ENCODE measurements around the gene SVOP. TPM values are rescaled to one million over a fixed set of nuclear protein-coding genes. Genes with fewer than 3 reads are reported as not detected.

Gene SVOP
- total RNA-seq, 2 donors from 2014 or later: not detected

GRCh38 chr12:108916336-108916735 is 104.5 kb downstream of the SVOP start:
- TF ChIP-seq, protein P1, sequence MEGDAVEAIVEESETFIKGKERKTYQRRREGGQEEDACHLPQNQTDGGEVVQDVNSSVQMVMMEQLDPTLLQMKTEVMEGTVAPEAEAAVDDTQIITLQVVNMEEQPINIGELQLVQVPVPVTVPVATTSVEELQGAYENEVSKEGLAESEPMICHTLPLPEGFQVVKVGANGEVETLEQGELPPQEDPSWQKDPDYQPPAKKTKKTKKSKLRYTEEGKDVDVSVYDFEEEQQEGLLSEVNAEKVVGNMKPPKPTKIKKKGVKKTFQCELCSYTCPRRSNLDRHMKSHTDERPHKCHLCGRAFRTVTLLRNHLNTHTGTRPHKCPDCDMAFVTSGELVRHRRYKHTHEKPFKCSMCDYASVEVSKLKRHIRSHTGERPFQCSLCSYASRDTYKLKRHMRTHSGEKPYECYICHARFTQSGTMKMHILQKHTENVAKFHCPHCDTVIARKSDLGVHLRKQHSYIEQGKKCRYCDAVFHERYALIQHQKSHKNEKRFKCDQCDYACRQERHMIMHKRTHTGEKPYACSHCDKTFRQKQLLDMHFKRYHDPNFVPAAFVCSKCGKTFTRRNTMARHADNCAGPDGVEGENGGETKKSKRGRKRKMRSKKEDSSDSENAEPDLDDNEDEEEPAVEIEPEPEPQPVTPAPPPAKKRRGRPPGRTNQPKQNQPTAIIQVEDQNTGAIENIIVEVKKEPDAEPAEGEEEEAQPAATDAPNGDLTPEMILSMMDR (conservative IDR thresholded peaks at IDR 0.05): no peak
- no peak overlapping the region for H3K4me3 Mint-ChIP-seq

DNA sequence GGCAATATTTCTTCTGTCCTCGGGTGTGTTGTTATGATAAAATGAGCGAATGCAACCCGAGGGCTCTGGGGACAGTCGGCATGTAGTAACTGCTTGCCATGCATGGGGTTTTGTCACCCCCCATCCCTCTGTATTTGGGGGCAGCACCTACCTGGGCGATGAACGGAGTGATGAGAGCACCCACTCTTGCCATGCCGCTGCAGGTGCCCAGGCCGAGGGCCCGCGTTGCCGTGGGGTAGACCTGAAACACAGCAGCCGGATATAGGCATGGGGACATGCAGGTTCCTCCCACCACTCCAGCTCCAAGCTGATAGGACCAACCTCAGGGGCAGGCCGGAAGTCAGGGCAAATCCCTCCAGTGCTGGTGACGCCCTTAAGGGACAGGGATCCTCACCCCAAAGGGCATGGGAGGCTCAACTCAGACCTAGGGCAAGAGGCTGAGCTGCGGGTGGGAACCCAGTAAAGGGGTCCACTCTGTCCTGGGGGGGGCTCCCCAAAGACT is 105.2 kb downstream of the SVOP start:
- no peaks in the 10 kb centered on the region for H3K27me3 ChIP-seq (ENCODE audit: control insufficient read depth, insufficient read depth, low read length, poor library complexity, severe bottlenecking)
- Mint-ChIP-seq H3K4me3 (no peak overlapping the region), H3K4me1 (peaks cover 6% of the 10 kb centered on the region), H3K9me3 (peaks cover 4% of the 10 kb centered on the region), H3K27me3 (ENCODE audit: insufficient read depth) (no peaks in the 10 kb centered on the region), H3K27ac (no peak overlapping the region), H3K36me3 (ENCODE audit: low read depth) (no peaks in the 10 kb centered on the region)
- no peaks in the 10 kb centered on the region for H3K36me3 ChIP-seq (ENCODE audit: control insufficient read depth, insufficient read depth, low read length)
- H3K9me3 ChIP-seq (ENCODE audit: control insufficient read depth, low read length): no peaks in the 10 kb centered on the region
- WGBS, 2 experiments (ENCODE audit: insufficient coverage in 1 of 2, insufficient read length in 1 of 2): 94 to 100% methylated on average over 8 to 15 of the region's 15 CpGs
- H3K27ac ChIP-seq (ENCODE audit: low read depth, low read length): no peak overlapping the region
- H3K4me3 ChIP-seq (ENCODE audit: low read length): no peak overlapping the region
- H3K9ac ChIP-seq (ENCODE audit: extremely low read depth, low read length, poor library complexity, severe bottlenecking): no peak overlapping the region
- H3K4me1 ChIP-seq (ENCODE audit: control insufficient read depth, insufficient read depth, low read length): no peaks in the 10 kb centered on the region
- no peak for DNase-seq
- TF ChIP-seq, protein P1 (conservative IDR thresholded peaks at IDR 0.05): no peak

More at GRCh38 chr12:108916336-108916735, 104.5 kb downstream of the SVOP start:
- no peaks in the 10 kb centered on the region for H3K27me3 Mint-ChIP-seq (ENCODE audit: insufficient read depth)
- H3K4me1 Mint-ChIP-seq: peaks cover 6% of the 10 kb centered on the region
- H3K36me3 Mint-ChIP-seq (ENCODE audit: low read depth): no peaks in the 10 kb centered on the region
- Histone ChIP-seq H3K27me3 (ENCODE audit: control insufficient read depth, insufficient read depth, low read length, poor library complexity, severe bottlenecking) (peaks cover under 1% of the 10 kb centered on the region), H3K27ac (ENCODE audit: low read depth, low read length) (no peak overlapping the region), H3K4me3 (ENCODE audit: low read length) (no peak overlapping the region), H3K36me3 (ENCODE audit: control insufficient read depth, insufficient read depth, low read length) (no peaks in the 10 kb centered on the region), H3K9me3 (ENCODE audit: control insufficient read depth, low read length) (no peaks in the 10 kb centered on the region), H3K9ac (ENCODE audit: extremely low read depth, low read length, poor library complexity, severe bottlenecking) (no peak overlapping the region), H3K4me1 (ENCODE audit: control insufficient read depth, insufficient read depth, low read length) (no peaks in the 10 kb centered on the region)
- DNase-seq: no peak
- H3K9me3 Mint-ChIP-seq: peaks cover 4% of the 10 kb centered on the region
- 86% methylated on average over 5 of the region's 5 CpGs; no CpG with 5 or more reads in 1 of the 2 experiments for WGBS, 2 experiments (ENCODE audit: insufficient coverage in 1 of 2, insufficient read length in 1 of 2)
- H3K27ac Mint-ChIP-seq: no peak overlapping the region

GRCh38 chr12:108914121-108914531 is 106.7 kb downstream of the SVOP start:
- no peak overlapping the region for H3K4me3 ChIP-seq (ENCODE audit: low read length)
- no peaks in the 10 kb centered on the region for H3K27me3 ChIP-seq (ENCODE audit: control insufficient read depth, insufficient read depth, low read length, poor library complexity, severe bottlenecking)
- H3K4me1 ChIP-seq (ENCODE audit: control insufficient read depth, insufficient read depth, low read length): no peaks in the 10 kb centered on the region

More at GRCh38 chr12:108914121-108914531, 106.7 kb downstream of the SVOP start:
- TF ChIP-seq, protein P1 (conservative IDR thresholded peaks at IDR 0.05): no peak
- DNase-seq: no peak
- Mint-ChIP-seq H3K27me3 (ENCODE audit: insufficient read depth) (no peaks in the 10 kb centered on the region), H3K27ac (no peak overlapping the region), H3K36me3 (ENCODE audit: low read depth) (no peaks in the 10 kb centered on the region), H3K9me3 (no peaks in the 10 kb centered on the region), H3K4me1 (peaks cover 6% of the 10 kb centered on the region), H3K4me3 (no peak overlapping the region)
- Histone ChIP-seq H3K36me3 (ENCODE audit: control insufficient read depth, insufficient read depth, low read length) (no peaks in the 10 kb centered on the region), H3K9me3 (ENCODE audit: control insufficient read depth, low read length) (no peaks in the 10 kb centered on the region), H3K27ac (ENCODE audit: low read depth, low read length) (no peak overlapping the region), H3K9ac (ENCODE audit: extremely low read depth, low read length, poor library complexity, severe bottlenecking) (no peak overlapping the region)
- 87 to 94% methylated on average over 4 of the region's 4 CpGs for WGBS, 2 experiments (ENCODE audit: insufficient coverage in 1 of 2, insufficient read length in 1 of 2)
